ENCODE results near the gene CHKA.
"Not testable (repeated sequence)": the region's sequence is repeated elsewhere in the genome, so short reads cannot be mapped to it uniquely, and the experiment has no call there.

The CHKA gene

DNA sequence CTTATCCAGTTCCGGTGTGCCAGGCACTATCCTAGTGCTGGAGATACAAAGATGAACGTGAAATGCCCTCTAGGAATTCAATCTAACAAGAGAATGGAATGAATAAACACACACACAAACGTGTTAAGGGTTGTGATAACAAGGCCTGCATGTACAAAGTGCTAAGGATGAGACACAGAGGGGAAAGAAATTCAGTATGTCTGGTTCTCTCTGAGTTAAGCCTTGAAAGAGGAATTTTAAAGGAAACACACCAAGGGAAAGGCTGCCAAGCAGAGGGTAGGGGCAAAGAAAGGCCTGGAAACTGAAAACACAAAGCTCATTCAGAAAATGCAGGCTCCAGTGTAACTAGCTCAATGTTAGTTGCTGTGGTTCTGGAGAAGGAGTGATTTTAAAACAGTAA is 4.2 kb downstream of the CHKA start:
- no peak for DNase-seq (ENCODE audit: low read depth in 2 of 3, low spot score in 2 of 3)

DNA sequence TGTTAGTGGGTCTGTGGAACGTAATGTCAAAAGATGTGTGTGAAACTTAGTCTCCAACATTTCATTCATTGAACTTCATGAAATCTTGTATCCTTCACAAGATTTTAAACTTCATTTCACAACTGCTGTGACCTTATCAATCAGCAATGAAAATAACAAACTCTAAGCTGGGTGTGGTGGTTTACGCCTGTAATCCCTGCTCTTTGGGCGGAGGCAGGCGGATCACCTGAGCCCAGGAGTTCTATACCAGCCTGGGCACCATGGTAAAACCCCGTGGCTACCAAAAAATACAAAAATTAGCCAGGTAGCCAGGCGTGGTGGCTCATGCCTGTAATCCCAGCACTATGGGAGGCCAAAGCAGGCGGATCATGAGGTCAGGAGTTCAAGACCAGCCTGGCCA is 5.1 kb downstream of the CHKA start:
- DNase-seq (ENCODE audit: low read depth in 2 of 3, low spot score in 2 of 3): no peak

DNA sequence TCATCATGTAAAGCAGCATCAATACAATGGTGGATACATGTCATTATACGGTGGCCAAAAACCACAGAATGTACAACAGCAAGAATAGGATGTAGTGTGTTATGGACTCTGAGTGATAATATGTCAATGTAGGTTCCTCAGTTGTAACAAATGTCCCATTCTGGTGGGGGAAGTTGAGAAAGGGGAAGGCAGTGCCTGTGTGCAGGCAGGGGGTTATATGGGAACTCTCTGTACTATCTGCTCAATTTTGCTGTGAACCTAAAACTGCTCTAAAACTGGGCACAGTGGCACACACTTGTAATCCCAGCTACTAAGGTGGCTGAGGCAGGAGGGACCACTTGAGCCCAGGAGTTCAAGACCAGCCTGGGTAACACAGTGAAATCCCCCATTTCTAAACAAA is 5.9 kb downstream of the CHKA start:
- no peak for DNase-seq (ENCODE audit: low read depth in 2 of 3, low spot score in 2 of 3)

DNA sequence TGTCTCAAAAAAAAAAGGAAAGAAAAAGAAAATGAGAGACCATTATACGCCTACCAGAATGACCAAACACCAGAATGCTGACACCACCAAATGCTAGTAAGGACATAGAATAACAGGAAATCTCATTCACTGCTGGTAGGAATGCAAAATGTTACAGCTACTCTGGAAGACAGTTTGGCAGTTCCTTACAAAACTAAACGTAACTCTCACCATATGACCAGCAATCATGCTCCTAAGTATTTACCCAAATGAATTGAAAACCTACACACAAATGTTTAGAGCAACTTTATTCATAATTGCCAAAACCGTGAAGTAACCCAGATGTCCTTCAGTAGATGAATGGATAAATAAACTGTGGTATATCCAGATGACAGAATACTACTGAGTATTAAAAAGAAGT is 7.2 kb downstream of the CHKA start:
- no peak for DNase-seq (ENCODE audit: low read depth in 2 of 3, low spot score in 2 of 3)

DNA sequence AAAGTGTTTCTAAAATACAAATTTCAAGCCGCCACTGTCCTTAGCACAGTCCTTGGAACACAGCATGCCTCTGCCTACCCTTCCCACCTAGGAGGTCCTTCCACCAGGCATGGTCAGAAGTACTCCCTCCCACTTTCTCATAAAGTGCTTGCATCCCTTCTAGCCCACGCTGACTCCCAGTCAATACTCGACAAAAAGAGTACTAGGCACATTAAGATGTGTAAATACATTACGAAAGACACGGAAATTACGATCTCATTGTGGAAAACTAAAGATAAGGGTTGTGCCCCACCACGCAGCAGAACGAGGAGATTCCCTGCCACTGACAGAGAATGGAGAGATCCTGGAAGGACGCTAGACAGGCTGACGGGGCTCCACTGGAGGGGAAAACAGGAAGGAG is 13.5 kb downstream of the CHKA start:
- no peak for DNase-seq (ENCODE audit: low read depth in 2 of 3, low spot score in 2 of 3)

DNA sequence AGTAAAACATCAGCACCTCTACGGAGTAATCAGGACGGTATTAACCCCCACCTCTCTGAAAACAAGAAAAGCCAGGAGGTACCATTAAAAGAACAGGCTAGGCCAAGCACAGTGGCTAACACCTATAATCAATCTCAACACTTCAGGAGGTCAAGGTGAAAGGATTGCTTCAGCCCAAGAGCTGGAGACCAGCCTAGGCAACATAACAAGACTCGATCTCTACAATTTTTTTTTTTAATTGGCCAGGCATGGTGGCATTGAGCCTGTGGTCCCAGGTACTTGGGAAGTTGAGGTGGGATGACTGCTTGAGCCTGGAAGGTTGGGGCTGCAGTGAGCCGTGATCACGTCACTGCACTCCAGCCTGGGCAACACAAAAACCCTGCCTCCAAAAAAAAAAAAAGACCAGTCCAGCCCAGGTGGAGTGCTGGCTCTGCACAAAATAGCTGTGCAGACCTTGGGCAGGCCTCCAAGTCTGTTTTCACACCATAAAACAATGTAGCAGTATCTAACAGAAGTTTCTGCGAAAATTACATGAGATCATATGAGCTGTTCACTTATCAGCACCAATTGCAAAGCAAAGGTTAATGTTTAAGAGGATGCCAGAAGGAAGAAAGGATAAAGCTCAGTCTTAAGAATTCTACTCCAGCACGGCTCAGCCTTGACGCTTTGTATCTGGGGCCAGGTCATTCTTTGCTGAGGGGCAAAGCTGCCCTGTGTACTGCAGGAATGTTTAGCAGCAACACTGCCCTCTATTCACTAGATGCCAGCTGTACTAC is 14.8 kb downstream of the CHKA start:
- no peak for DNase-seq (ENCODE audit: low read depth in 2 of 3, low spot score in 2 of 3)

DNA sequence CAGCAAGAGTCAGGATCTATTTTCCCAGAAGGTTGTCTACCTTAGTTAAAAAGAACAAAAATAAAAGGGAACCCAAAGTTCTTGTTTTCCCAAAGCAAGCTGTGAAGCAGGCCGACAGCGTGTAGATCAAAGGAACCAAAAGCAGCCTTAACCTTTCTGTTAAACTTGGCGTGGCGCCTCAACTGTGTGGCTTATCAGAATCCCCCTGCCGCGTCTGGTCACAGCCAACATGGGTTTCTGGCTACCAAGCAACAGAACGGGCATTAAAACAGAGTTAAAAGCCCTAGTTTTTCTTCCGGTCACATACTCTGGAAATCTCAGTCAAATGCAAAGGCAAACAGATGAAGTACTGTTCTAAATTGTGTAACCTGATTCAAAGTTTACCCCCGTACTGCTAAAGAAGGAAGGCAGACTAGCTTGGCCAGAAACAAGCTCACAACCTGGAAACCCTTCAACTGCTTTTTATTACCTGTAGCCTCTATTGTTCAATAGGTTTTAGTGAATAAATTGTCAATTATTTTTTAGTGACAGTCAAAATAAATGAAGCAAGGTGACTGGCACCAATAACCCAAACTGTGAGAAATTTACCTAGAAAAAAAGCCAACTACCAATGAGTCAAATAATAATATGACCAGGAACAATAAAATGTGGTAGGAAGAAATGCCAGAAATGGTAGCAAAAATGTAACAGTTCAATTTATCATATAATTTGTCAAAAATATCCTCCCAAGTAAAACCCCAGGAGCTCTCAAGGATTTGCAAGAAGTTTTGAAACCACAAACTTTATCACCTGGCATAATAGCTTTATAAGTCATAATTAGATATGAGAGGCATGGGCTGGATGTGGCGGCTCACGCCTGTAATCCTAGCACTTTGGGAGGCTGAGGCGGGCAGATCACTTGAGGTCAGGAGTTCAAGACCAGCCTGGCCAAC is 21.4 kb downstream of the CHKA start:
- DNase-seq (ENCODE audit: low read depth in 2 of 3, low spot score in 2 of 3): no peak

DNA sequence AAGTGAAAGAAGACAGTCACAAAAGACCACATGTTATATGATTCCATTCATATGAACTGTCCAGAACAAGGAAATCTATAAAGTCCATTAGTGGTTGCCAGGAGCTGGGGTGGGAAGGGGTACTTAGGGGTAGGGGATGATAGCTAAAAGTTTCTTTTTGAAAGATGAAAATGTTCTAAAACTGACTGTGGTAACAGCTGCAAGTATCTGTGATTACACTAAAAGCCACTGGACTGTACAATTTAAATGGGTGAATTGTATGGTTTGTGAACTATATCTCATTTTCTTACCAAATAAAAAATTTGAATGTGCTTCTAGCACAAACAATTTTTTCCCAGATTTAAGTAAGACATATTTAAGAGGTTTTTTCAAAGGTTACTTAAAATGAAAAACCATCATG is 22.1 kb downstream of the CHKA start:
- no peak for DNase-seq (ENCODE audit: low read depth in 2 of 3, low spot score in 2 of 3)

DNA sequence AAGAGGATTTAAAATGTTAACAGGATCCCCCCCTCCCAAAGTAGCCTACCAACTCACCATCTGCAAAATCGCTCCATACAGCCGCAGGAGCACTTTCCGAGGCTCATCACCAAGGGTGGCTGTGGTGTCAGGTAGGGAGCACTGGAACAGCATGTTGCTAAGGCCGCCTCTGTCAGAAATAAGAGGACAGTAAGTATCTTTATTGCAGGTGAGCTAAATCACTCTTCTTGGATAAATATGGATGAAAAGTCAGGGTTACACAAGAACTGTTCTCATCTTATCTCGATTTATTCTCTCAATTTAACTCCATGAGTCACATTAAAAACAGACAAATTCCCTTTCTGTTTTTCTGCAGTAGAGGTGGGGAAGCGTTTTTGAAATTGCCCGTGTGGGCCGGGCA is 24.2 kb downstream of the CHKA start:
- DNase-seq (ENCODE audit: low read depth in 2 of 3, low spot score in 2 of 3): no peak

DNA sequence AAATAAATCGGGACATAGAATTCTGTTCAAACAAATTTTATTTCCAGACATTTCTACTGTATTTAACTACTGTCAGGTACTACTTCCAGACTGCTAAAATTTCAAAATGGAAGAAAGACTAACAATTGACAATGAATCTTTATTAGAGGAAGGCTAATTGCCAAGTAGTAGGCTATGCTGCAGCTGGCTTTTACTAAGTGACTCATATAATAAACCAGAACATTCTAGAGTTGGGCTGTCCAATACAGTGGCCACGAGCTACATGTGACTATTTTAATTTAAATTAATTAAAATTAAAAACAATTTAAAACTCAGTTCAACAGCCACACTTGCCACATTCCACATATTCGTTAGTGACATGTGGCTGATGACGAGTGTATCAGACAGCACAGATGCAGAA is 27.6 kb downstream of the CHKA start:
- DNase-seq (ENCODE audit: low read depth in 2 of 3, low spot score in 2 of 3): no peak

DNA sequence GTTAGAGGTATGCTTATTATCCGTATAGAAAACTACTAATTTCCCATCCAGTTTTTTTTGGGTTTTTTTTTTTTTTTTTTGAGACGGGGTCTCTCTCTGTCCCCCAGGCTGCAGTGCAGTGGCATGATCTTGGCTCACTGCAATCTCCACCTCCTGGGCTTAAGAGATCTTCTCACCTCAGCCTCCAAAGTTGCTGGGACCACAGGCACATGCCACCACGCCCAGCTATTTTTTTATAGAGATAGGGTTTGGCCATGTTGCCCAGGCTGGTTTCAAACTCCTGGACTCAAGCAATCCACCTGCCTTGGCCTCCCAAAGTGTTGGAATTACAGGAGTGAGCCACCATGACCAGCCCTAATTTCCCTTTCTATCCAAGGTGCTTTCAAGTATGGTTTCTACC is 28.2 kb downstream of the CHKA start:
- DNase-seq (ENCODE audit: low read depth in 2 of 3, low spot score in 2 of 3): not testable (repeated sequence)

DNA sequence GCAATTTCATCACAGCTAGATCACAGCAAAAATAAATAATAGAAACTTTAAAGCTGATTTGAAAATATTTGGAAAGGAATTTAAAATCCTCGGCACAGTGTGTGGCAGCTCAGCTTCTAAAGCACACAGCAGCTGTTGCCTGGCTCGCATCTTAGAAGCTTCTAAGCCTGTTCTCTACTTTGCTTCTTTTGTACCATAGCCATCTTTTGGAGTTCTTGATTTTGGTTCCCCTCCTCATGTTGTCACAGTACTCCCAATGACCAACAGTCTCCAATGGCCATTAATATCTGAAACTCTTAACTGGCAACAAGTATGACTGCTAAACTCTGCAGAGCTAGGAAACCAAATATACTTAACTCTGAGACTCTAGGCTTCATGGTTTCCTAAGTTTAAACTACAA is 28.8 kb downstream of the CHKA start:
- DNase-seq (ENCODE audit: low read depth in 2 of 3, low spot score in 2 of 3): no peak

DNA sequence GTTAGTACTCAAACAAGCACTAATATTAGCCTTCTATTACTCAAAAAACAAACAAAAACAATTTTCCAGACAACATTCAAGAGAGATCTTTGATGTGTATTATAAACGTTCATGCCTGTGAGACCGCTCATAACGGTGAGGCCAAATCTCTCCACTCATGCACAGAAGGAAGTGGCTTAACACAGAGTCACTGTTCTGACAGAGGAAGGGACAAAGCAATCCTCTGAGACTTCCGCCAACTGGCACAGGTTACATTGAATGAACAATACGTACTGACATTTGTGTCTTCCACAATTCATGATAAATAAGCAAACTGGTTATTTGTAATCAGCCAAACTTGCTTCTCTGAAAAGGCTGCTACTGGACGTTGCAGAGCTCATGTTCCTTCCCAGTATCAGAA is 30.5 kb downstream of the CHKA start:
- no peak for DNase-seq (ENCODE audit: low read depth in 2 of 3, low spot score in 2 of 3)

DNA sequence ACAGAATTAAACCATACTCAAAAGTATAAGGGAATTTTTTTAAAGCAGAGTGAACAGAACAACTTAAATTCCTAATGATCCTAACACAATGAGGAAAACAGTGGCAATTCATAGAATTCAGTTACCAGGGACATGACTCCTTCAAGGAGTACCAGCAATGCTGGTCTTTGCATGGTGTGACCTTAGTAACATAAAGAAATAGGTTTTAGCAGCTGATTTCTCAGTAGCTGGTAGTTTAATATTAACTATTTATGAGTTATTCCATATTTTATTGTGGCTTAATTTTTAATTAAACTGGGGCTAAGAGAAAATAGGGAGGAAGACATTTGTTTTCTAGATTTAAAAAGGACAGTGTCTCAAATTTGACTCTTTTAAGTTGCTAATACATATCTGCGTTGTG is 30.9 kb downstream of the CHKA start:
- no peak for DNase-seq (ENCODE audit: low read depth in 2 of 3, low spot score in 2 of 3)

DNA sequence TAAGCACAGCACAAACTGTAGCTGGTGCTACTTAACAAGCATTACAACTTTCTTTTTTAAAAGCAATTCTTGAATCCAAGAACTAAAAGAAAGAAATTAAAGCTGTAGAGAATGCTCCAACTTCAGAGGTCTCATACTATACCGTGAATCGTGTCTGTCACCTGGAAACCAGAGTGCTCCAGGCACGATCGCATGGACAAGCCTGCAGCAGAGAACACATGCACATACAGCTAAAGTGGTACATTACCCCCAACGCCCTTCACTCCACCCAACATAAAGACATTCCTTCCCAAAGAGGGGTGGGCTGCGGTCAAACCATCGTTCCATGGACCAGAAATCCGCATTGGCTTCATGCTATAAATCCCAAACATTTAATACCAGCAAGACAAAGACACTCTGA is 31.5 kb downstream of the CHKA start:
- no peak for DNase-seq (ENCODE audit: low read depth in 2 of 3, low spot score in 2 of 3)

DNA sequence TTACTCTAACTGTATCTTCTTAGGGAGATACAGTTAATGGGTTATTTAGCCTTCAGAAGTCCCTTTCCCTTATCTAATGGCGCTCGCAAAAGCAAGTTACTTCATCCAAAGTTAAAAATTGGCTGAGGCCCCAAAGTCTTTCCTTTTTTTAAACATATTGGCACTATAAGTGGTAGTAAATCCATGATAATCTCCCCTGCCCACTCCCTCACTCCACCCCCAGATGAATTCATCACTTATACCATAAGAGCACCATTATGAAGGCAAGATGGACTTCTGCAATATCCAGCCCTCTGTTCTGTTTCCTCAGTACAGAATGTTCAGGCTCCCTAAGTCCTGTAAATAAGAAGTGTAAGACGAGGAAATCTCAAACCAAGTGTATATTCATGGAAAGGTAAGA is 37.7 kb downstream of the CHKA start:
- DNase-seq (ENCODE audit: low read depth in 2 of 3, low spot score in 2 of 3): no peak

DNA sequence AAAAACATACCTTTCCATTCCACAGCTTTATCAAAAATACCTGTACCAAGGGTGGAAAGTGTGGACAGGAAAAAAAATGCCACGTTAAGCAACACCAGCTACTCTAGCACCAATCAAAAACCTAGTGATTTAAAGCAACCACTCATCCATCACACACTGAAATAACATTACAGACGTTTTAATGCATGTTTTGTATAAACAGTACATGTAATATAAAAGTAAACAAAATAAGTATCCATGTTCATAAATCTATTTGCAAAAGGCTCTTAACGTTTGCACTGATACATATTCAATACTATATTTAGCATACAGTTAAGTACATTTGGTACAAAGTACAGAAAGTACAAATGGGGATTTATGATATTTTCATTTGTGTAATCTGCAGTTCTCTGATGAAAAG is 38.7 kb downstream of the CHKA start:
- DNase-seq (ENCODE audit: low read depth in 2 of 3, low spot score in 2 of 3): no peak

DNA sequence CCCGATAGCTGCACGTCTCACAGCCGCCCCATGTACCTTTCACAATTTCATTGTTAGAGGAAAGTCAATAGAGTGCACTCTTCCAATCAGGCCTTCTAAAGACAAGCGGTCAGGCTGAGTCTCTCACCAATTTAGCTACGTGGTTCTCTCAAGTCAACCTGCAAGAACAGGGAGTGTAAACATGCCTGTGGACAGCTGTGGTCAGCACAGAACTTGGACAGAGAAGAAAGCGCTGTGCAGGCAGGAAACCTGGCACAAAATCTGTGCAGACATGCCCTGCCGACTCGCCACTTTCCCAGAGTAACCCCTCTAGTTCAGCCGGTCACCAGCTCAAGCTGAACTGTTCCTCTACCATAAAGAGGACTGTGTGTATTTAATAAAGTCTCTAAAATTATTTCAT is 39.5 kb downstream of the CHKA start:
- no peak for DNase-seq (ENCODE audit: low read depth in 2 of 3, low spot score in 2 of 3)

DNA sequence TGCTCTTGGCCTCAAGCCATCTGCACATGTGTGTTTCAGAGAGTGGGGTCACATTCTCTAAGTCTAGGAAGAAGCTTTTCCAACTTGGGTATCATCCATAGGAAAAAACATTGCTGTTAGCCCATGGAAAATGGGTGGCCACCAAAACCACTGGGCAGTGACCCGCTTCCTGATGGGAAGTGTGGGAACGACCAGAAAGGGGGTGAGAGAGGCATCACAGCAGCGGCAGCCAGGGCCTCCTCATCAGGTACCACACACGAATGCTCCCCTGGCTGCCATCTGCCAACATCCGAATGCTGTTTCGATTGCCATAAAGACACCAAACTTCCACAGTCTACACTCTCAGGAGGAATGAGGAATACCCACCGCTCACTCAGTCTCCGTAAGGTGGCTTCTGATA is 40.3 kb downstream of the CHKA start:
- DNase-seq (ENCODE audit: low read depth in 2 of 3, low spot score in 2 of 3): no peak

DNA sequence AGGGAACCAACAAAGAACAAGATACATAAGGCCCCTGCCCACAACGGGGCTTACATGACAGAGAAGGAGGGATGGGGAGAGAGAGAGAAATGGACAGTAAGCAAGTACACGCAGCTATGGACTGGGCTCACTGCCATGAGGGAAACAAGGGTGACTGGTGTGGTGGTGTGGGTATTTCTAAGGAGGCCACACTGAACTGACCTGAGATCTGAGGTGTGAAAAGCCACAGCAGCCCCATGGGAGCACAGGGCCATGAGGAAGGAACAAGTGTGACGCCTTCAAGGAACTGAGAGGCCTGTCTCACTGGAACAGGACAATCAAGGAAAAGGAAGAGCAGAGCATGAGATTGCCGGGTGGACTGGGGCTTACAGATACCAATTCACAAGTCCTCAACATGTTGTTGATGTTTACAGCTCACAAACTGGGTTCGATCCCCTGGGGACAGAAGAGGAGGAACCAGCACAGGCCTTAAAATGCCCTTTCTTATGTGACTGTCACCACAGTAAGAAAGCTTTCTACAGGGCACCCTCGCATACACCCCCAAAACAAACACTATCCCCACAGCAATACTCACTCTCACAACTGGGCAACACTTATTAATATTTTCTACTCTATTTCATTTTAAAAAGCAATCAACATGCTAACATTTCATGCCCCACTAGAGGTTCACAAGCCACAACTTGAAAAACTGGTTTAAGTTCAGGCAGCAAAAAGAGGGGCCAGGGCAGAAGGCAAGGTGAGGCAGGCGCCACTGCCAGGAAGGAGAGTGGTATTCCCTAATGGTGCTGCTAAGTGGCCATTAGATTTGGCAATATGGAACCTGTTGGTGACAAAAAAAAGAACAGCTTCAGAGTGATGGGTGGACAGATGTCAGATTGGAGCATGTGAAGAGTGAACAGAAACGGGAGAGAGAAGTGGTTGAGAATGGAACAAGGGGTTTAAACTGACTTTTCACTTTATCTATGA is 43.3 kb downstream of the CHKA start:
- no peak for DNase-seq (ENCODE audit: low read depth in 2 of 3, low spot score in 2 of 3)

DNA sequence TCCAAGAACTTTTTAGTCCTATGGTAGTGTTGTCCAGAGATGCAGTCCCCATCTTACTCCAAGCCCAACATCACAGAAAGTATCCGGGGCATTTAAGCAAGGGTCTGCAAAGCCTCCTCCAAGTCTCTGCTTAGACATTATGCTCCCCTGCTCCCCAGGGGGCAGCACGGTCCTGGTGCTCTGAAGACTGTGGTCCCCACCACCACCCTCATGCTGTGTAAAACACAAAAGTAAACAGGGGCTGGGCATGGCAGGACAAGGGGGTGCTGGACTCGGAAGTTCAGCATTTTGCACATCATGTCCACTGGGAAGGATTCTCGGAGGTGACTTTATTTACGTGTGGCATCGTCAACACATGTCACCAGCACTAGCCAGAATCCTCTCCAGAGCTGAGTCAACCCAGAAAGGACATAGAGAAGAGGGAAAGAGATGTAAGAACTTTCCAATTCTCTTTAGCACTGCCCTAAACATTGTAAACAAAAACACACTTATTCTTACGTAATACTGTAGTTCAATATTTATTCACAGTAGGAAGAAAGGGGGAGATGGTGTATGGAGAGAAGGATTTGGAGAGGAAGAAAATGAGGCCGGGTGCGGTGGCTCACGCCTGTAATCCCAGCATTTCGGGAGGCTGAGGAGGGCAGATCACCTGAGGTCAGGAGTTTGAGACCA is 44.7 kb downstream of the CHKA start:
- no peak for DNase-seq (ENCODE audit: low read depth in 2 of 3, low spot score in 2 of 3)

Data from activated CD8-positive, alpha-beta memory T cell treated with anti-CD3 and anti-CD28 coated beads for 48 hours (primary cell).